Right lung (tissue), 10 donors: Measurements from ENCODE around the gene ACVR2A. TPM values are rescaled to one million over a fixed set of nuclear protein-coding genes. Genes with fewer than 3 reads are reported as not detected.
A peak's percentile ranks its signal among the peaks of the same experiment; 100 is the strongest.

ENCODE experiments used
- DNase-seq, 2 donors: peaks; one replicate each; pipeline ENCODE4 v3.0.0-alpha.2; 2013
- long read RNA-seq, 8 donors: transcript quantifications; one replicate each; lab custom pipeline, GENCODE V29; 2026
- polyA plus RNA-seq, 5 donors: library from polyadenylated mRNA; unstranded; fragments of 120-200 nt; gene quantifications; one replicate each; pipeline versions ENCODE4 v1.2.1 to v1.2.3, GENCODE V29; 2013; ENCODE audit warnings: inconsistent platforms in 1 of 5, low replicate concordance in 1 of 5; ENCODE audit not compliant: insufficient read length in 5 of 5, insufficient read depth in 1 of 5

Gene ACVR2A
- 10 to 100 TPM; 20.7 to 33.2 (median 30.4) TPM for polyA plus RNA-seq
- long read RNA-seq, donor 1, full-length matches to known transcripts, result 18 of 24 reads
- long read RNA-seq, donor 1, partial matches to known transcripts, result 6 of 24 reads
- long read RNA-seq, donor 1, other reads (novel, unspliced or antisense), result 0 of 24 reads
- long read RNA-seq, donor 2, full-length matches to known transcripts, result 7 of 7 reads
- long read RNA-seq, donor 2, partial matches to known transcripts, result 0 of 7 reads
- long read RNA-seq, donor 2, other reads (novel, unspliced or antisense), result 0 of 7 reads
- long read RNA-seq, donor 3, full-length matches to known transcripts, result 29 of 29 reads
- long read RNA-seq, donor 3, partial matches to known transcripts, result 0 of 29 reads
- long read RNA-seq, donor 3, other reads (novel, unspliced or antisense), result 0 of 29 reads
- long read RNA-seq, donor 4, full-length matches to known transcripts, result 14 of 14 reads
- long read RNA-seq, donor 4, partial matches to known transcripts, result 0 of 14 reads
- long read RNA-seq, donor 4, other reads (novel, unspliced or antisense), result 0 of 14 reads
- long read RNA-seq, donor 5, full-length matches to known transcripts, result 16 of 16 reads
- long read RNA-seq, donor 5, partial matches to known transcripts, result 0 of 16 reads
- long read RNA-seq, donor 5, other reads (novel, unspliced or antisense), result 0 of 16 reads
- long read RNA-seq, donor 6, full-length matches to known transcripts, result 13 of 19 reads
- long read RNA-seq, donor 6, partial matches to known transcripts, result 6 of 19 reads
- long read RNA-seq, donor 6, other reads (novel, unspliced or antisense), result 0 of 19 reads
- long read RNA-seq, donor 7, full-length matches to known transcripts, result 17 of 40 reads
- long read RNA-seq, donor 7, partial matches to known transcripts, result 23 of 40 reads
- long read RNA-seq, donor 7, other reads (novel, unspliced or antisense), result 0 of 40 reads
- long read RNA-seq, donor 8, full-length matches to known transcripts, result 4 of 4 reads
- long read RNA-seq, donor 8, partial matches to known transcripts, result 0 of 4 reads
- long read RNA-seq, donor 8, other reads (novel, unspliced or antisense), result 0 of 4 reads

GRCh38 chr2:147844697-147845410 lies at the start of gene ACVR2A:
TSS of gene ACVR2A (plus strand) at chr2:147845029. CDS start at chr2:147845153, 124 bp downstream.
- peak; percentile 58 to 63 for DNase-seq

- no peak for DNase-seq
These were observed 44.5 kb upstream of the ACVR2A start for GRCh38 chr2:147800316-147800715.

DNA sequence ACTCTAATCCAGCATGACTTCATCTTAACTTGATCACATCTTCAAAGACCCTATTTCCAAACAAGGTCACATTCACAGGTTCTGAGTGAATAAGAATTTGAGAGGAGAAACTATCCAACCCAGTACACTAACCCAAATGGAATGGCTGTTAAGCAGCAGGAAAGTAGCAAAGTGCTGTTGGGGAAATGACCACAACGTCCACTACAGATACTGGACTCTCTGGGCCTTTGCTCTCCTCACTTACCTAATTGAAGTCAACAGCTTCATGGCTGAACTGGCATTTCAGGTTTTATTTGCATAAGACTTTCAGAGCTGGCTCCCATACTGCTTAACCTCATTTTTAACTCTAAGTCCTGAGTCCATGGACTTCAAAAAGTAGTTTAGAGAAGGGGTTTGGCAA lies 38.0 kb upstream of the ACVR2A start:
- no peak for DNase-seq

GRCh38 chr2:147808520-147808919 lies 36.3 kb upstream of the ACVR2A start:
- DNase-seq, result no peak

DNA sequence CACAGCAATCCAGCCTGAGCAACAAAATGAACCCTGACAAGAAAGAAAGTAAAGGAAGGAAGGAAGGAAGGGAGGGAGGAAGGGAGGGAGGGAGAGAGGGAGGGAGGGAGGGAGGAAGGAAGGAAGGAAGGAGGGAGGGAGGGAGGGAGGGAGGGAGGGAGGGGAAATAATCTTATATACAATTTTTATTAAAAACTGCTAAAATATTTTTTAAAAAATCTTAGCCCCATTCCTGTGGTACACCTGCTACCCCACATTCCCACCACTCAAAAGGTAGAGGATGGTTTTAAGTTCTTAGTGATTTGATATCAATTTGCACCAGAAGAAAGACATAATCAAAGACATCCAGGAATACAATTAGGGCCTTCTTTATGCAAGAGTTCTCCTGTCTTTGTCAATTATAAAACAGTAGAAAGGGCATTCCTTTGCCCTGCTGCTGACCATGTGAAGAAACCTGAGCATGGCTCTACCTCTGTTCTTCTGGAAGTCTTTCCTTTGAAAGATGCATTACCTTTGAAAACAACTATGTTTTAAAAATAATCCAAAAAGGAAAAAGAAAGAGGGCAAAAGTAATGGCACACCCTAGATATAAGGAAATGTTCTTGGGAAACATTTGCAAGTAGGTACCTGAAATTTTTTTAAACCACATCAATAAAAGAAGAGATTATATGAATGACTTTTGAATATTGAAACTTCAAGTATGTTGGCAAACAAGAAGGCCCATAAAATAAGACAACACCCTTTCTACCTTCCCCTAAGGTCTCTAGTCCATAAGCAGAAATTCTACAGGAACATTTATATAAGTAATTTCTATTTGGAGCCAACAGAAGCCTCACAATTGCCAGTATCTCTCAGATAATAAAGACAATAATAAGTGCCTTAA lies 33.7 kb upstream of the ACVR2A start:
- DNase-seq, result no peak

GRCh38 chr2:147818741-147819140 lies 26.1 kb upstream of the ACVR2A start:
- DNase-seq, result no peak

- no peak for DNase-seq
These were observed 20.2 kb upstream of the ACVR2A start for GRCh38 chr2:147824620-147825019.

GRCh38 chr2:147826278-147827087 lies 18.3 kb upstream of the ACVR2A start:
- no peak for DNase-seq

DNA sequence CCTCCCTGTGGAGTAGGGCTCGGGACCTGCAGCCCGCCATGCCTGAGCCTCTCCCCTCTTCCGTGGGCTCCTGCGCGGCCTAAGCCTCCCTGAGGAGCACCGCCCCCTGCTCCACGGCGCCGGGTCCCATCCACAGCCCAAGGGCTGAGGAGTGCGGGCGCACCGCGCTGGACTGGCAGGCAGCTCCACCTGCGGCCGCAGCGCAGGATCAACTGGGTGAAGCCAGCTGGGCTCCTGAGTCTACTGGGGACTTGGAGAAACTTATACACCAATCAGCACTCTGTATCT lies 17.8 kb upstream of the ACVR2A start:
- no peak for DNase-seq

- DNase-seq, result peak in 1 of 2 donors; percentile 10
These were observed 15.7 kb upstream of the ACVR2A start for GRCh38 chr2:147829106-147829505.

DNA sequence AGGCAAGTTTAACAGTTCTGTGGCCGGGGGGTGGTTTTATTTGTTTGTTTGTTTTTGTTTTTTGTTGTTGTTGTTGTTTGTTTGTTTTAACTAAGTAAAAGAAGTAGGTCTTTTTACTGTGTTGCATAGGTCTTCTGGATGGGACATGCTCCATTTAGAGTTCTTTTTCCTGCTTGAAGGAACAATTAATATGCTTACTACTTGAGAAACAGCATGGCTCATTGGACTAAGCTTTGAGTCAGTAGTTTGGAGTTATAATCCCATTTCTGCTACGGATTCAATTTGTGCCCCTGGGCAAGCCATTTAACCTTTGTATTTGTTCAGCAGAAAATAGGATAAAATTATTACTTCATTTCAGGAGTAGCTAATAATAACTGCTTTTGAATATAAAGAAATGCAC lies 8.7 kb upstream of the ACVR2A start:
- DNase-seq, result no peak

DNA sequence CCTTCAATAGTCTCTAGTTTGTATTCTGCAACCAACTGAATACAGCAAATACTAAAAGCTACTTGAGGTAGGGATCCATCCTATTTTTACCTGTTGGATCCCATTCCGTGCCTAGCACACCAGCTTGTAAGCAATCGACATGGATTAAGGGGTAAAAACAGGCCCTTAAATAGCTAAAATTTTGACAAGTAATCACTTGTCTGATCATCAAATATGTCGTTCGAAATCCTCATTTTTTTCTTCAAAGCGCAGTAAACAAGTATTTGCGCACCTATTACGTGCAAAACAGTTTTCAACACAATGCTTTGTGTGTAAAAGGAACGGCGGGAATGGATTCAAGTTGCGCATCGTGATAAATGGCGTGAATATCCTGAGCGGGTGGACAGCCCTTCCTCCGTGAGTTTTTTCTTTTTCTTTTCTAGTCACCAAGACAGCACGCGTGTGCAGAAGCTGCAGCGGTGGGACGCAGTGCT lies 1.4 kb upstream of the ACVR2A start:
- DNase-seq, result peak in 1 of 2 donors; percentile 1

DNA sequence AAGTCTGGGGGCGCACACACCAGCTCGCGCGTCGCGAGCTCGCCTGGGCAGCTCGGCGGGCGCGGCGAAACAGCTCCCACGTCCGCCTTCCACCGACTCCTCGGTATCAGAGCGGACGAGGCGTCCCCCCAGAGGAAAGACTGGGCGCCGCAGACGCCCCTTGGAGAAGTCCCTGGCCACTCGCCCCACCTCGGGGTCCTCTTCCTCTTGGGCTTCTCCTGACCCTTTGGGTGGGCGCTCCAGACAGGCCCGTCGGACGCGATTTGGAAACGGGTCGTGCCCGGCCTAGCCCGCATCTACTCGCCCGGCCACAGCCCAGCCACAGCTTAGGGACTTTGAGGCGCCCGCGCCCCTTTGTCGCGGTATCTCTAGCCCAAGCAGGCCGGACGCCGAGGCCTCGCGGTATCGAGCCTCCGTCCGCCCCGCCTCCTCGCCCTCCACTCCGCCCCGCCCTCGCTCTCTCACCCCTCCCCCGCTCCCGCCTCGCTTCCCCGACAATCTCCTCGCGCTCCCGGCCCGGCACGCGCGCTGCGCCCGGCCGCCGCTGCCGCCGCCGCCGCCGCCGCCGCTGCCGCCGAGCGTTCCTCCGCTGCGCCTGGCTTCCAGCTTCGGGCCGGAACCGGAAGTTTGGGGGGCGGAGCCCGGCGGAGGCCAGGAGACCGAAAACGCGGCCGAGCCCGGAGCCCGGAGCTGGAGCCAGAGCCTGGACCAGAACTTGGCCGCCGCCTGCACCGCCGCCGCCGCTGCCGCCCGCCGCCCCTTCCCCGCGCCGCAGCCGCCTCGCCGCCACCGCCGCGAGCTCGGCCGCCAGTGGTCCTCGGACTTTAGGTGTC lies 749 bp upstream of the ACVR2A start:
- peak; percentile 90 to 92 for DNase-seq

- DNase-seq, result peak in 1 of 2 donors; percentile 11
These were observed 662 bp downstream of the ACVR2A start for GRCh38 chr2:147845411-147845971.

DNA sequence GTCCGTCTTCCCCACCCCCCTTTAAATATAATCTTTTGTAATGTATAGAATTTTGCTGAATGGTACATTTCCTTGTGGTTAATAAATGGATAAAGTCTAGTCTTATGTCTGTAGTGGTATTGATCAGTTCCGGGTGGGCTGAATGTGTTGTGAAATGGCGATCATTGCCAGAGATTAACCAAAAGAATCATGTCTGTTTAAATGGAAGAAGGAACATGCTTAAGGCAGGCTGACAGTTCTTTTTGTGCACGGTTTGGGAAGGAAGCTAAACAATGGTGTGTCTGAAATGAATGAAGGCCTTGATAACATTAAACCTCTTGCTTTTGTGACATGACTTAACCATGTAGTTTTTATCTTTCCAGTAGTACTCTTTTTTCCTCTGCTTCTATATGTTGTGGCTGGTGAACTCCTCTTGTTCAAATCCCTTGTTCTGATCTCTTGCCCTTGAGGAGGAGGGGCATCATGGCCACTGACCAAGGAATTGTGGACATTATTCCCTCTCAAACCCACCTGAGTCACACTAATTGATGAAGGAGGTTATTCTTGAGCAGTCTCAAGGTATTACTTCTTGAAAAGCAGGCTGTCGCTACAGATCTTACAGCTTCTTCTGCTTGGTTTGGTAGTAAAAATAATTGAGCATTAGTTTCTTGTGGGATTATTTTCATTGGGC lies 1.7 kb downstream of the ACVR2A start:
- peak in 1 of 2 donors; percentile 12 for DNase-seq

- no peak for DNase-seq
These were observed 3.0 kb downstream of the ACVR2A start for GRCh38 chr2:147847746-147848391.

DNA sequence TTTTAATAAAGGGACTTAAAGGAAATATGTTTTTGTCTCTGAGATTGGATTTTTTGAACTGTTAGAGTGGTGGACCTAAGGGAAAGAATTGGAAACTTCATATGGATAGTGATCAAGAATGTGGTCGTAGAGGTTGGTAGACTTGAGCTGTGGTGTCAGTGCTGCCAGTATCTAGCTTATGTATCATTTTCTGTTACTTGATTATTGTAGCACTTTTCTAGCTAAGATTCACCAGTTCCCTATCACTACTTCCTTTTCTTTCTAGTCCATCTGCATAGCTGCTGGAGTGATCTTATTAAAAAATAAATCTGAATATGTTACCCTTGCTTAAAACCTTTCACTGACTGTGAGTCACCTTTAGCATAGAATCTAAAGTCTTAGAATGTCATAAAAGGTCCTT lies 6.0 kb downstream of the ACVR2A start:
- DNase-seq, result no peak
